PC-9 (cell line): Measurements from ENCODE around the gene SECTM1.

Source experiments
- CTCF ChIP-seq: fragments of 200-600 bp; sonication (generic); conservative IDR thresholded peaks from 2 replicates; pipeline ENCODE4 v1.6.1; 2017; ENCODE audit warnings: mixed run types, antibody characterized with exemption, mild to moderate bottlenecking, moderate library complexity
- EZH2 ChIP-seq: fragments of 200-600 bp; sonication (generic); IDR thresholded peaks from 2 replicates; pipeline ENCODE4 v1.8.0; 2017; ENCODE audit warnings: antibody characterized with exemption, low read depth

GRCh38 chr17:82366749-82367148, 33.2 kb upstream of the SECTM1 start:
- no peak for TF ChIP-seq EZH2
- no peak for TF ChIP-seq CTCF
